Measurements from ENCODE around the gene GH2.
"Not testable (repeated sequence)": the region's sequence is repeated elsewhere in the genome, so short reads cannot be mapped to it uniquely, and the experiment has no call there.

Gene GH2

GRCh38 chr17:63874061-63874626 lies 7.6 kb downstream of the GH2 start:
- DNase-seq (ENCODE audit: low spot score) = not testable (repeated sequence)

- DNase-seq (ENCODE audit: low spot score) = not testable (repeated sequence)
Measured at GRCh38 chr17:63873577-63873976, 8.2 kb downstream of the GH2 start, which contains the start of gene CSH2. Gene CSH2 (minus strand): TSS chr17:63873677. CDS start chr17:63873614, 63 bp downstream.

- DNase-seq (ENCODE audit: low spot score) = not testable (repeated sequence)
Measured at GRCh38 chr17:63871646-63872365, 9.9 kb downstream of the GH2 start.

GRCh38 chr17:63870292-63870665 lies 11.5 kb downstream of the GH2 start:
- DNase-seq (ENCODE audit: low spot score) = not testable (repeated sequence)

- not testable (repeated sequence) for DNase-seq (ENCODE audit: low spot score)
Measured at GRCh38 chr17:63869491-63870291, 12.1 kb downstream of the GH2 start.

GRCh38 chr17:63866625-63867024 lies 15.1 kb downstream of the GH2 start:
- DNase-seq (ENCODE audit: low spot score) = not testable (repeated sequence)

- no peak for DNase-seq (ENCODE audit: low spot score)
Measured at GRCh38 chr17:63859257-63859656, 22.5 kb downstream of the GH2 start.

GRCh38 chr17:63856425-63856824 lies 25.3 kb downstream of the GH2 start:
- not testable (repeated sequence) for DNase-seq (ENCODE audit: low spot score)

- DNase-seq (ENCODE audit: low spot score) = no peak
Measured at GRCh38 chr17:63855185-63855584, 26.6 kb downstream of the GH2 start.

- no peak for DNase-seq (ENCODE audit: low spot score)
Measured at GRCh38 chr17:63854709-63855108, 27.0 kb downstream of the GH2 start.

- no peak for DNase-seq (ENCODE audit: low spot score)
Measured at GRCh38 chr17:63853260-63853659, 28.5 kb downstream of the GH2 start.

- DNase-seq (ENCODE audit: low spot score) = no peak
Measured at GRCh38 chr17:63850401-63850800, 31.3 kb downstream of the GH2 start.

GRCh38 chr17:63848834-63849689 lies 32.7 kb downstream of the GH2 start:
- peak; percentile 94 for DNase-seq (ENCODE audit: low spot score)

GRCh38 chr17:63847525-63848249 lies 34.1 kb downstream of the GH2 start:
- no peak for DNase-seq (ENCODE audit: low spot score)

- DNase-seq (ENCODE audit: low spot score) = no peak
Measured at GRCh38 chr17:63845509-63845908, 36.2 kb downstream of the GH2 start.

- no peak for DNase-seq (ENCODE audit: low spot score)
Measured at GRCh38 chr17:63843910-63844677, 37.6 kb downstream of the GH2 start.

GRCh38 chr17:63843387-63843888 lies 38.3 kb downstream of the GH2 start:
- not testable (repeated sequence) for DNase-seq (ENCODE audit: low spot score)

GRCh38 chr17:63842540-63843386 lies 39.0 kb downstream of the GH2 start, which contains the start of gene SMARCD2:
Gene SMARCD2 (minus strand): TSS chr17:63842685. CDS start chr17:63842674, 11 bp downstream.
- peak; percentile 97 for DNase-seq (ENCODE audit: low spot score)

- DNase-seq (ENCODE audit: low spot score) = no peak
Measured at GRCh38 chr17:63842173-63842539, 39.6 kb downstream of the GH2 start.

Data from hematopoietic multipotent progenitor cell treated with erythropoietin and hydrocortisone succinate and interleukin-3 and kit ligand, for 17 days (in vitro differentiated cells).